GM04503 (cell line): ENCODE data around the gene KMT2C.
"Not testable (repeated sequence)": the region's sequence is repeated elsewhere in the genome, so short reads cannot be mapped to it uniquely, and the experiment has no call there.

Source experiments
- DNase-seq: peaks from one replicate; pipeline ENCODE4 v3.0.0-alpha.2; 2012; ENCODE audit warnings: low read depth

The KMT2C gene

DNA sequence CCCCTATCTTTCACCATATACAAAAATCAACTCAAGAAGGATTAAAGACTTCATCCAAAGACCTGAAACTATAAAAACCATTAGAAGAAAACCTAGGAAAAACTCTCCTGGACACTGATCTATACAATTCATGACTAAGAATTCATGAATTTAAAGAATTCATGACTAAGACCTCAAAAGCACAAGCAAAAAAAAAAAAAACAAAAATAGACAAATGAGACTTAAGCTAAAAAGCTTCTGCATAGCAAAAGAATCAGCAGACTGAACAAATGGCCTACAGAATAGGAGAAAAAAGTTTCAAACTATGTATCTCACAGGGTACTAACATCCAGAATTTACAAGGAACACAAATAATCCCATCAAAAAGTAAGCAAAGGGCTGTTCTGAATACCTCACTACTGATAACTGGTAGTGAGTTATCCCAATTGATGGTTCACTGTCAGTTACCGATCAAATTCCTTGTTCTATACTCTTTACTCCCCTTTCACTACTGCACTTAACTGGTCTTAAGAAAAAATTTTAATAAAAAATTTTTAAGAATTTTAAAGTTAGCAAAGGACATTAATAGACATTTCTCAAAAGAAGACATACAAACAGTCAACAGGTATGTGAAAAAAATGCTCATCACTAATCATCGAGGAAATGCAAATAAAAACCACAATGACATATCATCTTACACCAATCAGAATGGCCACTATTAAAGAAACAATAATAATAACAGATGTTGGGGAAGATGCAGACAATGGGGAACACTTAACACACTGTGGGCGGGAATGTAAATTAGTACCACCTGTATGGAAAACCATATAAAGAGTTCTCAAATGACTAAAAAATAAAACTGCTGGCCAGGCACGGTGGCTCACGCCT is 33.2 kb downstream of the KMT2C start:
- DNase-seq: no peak

DNA sequence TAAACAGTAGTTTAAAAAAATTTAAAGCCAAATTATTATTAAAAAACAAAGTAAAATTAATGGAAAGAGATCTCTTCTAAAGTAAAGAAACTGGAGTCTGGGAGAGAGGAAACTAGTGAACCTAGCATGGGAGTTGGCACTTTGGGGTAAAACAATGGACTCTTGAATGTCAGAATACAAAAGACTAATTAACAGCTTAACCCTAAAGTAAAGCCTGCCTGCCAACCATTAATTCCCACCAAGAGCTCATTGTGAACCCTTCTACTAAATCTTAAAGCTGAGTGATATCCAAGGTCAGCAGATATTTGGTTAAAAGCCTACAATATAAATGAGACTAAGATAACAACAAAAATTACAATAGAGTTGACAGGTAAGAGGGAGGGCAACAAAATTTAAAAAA is 36.5 kb downstream of the KMT2C start:
- no peak for DNase-seq

DNA sequence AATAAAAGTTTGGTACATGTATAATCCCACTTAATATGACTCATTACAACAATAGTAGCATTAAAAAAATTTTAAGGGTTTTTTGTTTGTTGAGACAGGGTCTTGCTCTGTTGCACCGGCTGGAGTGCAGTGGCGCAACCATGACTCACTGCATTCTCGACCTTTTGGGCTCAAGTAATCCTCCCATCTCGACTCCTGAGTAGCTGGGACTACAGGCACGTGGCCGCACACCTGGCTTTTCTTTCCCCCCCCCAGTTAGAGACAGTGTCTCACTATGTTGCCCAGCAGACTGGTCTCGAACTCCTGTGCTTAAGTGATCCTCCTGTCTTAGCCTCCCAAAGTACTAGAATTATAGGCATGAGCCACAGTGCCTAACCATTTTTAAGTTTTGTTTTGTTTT is 40.7 kb downstream of the KMT2C start:
- DNase-seq: no peak

DNA sequence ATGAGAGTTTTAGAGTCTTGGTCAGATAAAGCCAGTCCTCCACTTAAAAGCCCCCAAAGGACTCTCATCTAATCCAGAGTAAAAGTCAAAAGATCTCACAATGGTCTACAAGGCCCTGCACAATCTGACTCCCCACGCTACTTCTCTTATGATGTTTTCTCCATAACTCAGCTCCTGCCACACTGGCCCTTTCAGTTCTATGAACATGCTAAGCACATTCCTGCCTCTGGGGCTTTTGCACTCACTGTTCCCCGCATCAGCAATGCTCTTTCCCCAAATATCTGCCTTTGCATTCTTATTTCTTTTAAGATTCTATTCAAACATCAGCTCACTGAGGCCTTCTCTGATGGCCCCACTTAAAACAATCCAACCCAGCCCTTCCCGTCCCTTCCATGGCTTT is 41.6 kb downstream of the KMT2C start:
- not testable (repeated sequence) for DNase-seq

DNA sequence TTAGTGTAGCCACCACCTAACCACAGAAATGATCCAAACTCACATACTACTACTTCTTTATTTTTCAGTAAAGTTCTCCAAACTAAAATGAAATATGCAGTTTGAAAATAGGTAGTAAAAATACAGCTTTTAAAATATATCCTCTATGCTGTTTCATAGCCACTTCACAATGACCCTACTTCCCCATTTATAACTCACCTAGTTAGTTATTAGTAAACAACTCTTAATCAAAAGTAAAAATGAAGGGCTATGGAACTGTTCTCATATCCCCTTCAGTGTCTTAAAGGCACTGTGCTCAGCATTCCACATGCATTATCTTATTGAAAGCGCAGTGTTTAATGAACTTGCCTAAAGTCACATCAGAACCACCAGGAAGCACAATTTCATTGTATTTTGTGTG is 43.5 kb downstream of the KMT2C start:
- no peak for DNase-seq

DNA sequence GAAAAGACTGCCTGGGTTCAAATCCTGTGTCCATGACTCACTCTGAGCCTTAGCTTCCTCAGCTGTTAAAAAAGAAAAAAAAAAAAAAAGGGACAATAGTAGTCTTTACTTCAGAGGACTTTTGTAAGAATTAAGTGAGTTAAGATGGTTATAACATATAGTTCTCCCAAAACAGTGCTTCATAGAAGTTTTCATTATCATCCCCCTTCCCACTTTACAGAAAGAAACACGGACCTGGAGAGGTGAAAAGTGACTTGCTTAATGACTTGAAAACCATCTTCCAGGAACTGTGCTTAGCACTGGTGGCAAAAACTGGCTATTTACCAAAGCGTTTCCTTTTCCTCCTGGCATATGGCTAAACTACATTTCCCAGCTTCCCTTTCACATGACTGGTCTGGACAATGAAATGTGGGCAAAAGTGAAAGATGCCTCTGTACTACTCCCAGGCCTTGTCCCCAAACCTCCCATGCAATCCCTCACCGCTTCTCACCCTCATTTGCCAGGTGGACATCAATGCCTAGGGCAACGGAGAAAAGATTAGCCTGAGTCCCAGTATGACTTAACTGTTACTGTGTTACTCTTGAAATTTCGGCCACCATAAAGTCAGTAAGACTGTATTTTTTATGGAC is 49.6 kb downstream of the KMT2C start:
- not testable (repeated sequence) for DNase-seq

DNA sequence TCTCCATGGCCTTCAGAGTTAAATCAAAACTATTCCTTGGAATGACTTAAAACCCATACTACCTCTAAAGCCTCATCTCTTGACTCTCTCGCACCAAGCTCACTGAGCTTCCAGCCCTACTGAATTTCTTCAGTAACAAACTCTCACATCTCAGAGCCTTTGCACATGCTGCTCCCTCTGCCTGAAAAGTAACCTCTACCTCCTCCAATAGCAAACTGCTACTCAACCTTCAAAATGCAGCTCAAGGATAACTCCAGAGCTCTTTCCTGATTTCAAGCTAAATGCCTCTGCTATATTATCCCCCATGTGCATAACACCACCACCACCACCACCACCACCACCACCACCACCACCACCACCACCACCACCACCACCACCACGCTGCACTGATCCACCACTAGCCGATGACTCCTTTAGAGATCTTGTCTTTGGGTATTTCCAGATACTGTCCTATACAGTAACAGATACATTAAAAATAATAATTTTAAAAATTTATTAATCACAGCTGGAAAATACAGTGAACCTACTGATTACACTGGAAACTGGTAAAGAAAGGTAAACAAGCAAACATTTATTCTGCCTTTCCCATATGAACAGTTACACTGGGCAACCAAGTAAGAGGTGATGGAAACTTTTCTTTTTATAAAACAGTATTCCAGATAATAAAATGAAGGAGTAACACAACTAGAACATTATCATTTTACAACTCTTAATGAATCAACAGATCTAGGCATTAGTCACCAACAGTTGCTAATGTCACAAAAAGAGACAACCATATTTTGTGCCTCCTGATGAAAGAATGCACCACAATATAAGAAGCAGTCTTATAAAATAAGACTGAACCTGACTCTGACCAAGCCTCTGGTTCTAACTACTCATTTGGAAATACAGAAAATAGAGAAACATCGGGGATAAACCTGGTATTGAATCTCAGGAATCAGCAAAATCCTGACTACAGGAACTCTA is 51.3 kb downstream of the KMT2C start:
- not testable (repeated sequence) for DNase-seq

DNA sequence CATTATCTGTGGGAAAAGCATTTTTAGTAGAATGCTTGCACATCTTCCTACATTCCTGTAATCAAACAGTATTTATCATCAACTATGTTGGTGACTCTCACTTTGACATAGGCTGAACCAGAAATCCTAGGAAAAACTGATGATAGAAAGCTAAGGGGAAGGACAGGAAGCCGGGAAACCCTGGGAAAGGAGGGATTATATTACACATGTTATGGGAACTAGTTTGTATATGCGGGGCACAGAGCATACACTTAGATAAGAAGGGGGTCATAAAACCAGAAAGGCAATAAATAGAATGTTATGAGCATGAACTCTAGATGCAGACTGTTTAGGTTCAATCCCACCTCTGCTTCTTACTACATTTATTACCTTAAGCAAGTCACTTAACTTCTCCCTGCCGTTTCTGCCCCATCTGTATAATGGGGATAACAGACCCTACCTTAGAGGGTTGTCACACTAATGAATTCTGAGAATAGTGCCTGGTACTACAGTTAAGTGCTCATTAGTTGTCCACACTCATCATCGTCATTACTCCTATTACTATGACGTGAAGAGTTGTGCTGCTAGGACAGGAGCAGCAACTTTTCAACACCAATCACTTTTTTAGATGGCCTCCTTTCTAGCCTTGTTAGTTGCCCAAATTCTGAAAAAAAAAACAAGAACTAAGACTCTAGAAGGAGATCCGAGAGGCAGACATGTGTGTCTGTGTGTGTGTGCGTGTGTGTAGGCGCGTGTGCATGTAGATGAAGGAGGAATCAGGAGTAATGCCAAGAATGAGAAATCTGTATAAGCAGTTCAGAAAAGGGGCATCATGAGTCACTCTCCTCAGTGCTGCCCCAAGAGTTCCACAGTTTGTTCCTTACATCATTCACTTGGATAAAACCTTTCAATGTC is 52.2 kb downstream of the KMT2C start:
- peak; percentile 54 for DNase-seq

DNA sequence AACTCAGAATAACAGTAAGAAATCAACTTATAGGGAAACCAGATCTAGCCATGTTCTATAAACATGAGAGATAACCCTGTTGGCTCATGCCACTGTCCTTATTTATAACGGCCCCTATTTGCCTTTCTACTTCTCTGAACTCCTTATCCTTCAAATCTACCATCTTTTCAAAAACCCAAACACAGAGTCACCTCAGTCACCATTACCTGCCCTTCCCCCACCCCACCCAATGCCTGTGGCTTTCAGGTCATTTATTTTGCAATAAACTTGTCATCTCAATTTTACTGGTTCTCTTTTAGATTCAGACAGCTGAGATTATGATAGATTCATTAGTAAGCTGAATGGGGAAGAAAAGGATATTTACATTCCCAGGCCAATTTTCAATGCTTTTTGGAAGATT is 53.6 kb downstream of the KMT2C start:
- no peak for DNase-seq

DNA sequence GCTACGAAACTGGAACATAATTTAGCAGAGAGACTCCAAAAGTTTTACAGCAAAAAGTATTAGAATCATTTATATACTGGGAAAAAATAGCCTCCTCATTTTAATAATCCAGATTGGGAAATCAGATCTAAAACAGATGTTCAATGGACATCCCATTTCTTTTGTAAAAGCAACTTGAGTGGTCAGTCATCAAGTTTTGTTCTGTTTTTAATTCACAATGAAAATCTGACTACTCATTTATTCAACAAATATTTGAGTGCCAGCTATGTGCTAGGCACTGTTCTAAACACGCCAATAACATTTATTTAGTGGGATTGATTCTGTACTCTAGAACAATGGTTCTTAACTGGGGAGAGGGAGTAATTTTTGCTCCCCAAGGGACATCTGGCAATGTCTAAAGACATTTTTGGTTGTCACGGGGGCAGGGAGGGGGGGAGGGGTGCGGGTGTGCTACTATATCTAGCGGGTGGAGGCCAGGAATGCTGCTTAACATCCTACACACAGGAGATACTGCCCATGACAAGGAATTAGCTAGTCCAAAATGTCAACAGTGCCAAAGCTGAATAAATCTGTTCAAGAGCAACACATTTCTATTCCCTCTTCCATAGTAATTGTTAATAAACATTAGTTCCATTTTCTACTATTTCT is 54.7 kb downstream of the KMT2C start:
- DNase-seq: not testable (repeated sequence)

DNA sequence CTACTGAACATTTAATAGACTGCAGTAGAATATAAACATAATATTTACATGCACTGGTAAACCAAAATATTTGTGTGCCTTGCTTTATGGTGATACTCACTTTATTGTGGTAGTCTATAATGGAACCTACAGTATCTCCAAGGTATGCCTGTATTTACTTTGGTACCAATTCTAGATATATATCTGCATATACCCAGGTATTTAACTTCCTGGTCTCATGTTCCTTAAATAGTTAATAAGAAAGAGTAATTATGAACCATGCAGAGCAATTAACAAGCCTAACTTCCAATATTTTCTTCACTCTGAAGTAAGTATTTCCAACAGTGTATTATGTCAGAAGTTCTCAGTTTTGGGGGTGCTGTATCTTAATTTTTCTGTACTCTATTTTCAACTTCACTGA is 57.3 kb downstream of the KMT2C start:
- DNase-seq: not testable (repeated sequence)

DNA sequence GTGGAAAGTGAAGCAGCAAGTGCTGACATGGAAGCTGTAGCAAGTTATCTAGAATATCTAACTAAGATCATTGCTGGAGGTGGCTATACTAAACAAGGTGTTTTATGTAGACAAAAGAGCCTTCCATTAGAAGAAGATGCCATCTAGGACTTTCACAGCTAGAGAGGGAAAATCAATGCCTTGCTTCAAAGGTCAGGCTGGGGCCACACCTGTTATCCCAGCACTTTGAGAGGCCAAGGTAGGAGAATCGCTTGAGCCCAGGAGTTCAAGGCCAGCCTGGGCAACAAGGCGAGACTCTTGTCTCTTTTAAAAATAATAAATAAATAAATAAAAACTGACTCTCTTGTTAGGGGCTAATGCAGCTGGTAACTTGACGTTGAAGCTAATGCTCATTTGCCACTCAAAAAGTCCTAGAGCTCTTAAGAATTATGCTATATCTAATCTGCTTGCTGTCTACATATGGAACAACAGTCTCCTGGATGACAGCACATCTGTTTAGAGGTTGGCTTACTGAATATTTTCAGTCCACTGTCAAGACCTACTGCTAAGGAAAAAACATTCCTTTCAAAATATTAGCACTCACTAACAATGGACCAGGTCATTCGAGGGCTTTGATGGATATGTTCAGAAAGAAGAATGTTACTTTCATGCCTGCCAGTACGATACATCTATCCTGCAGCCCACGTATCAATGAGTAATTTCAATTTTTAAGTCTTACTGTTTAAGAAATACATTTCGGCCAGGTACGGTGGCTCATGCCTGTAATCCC is 58.9 kb downstream of the KMT2C start:
- DNase-seq: not testable (repeated sequence)

DNA sequence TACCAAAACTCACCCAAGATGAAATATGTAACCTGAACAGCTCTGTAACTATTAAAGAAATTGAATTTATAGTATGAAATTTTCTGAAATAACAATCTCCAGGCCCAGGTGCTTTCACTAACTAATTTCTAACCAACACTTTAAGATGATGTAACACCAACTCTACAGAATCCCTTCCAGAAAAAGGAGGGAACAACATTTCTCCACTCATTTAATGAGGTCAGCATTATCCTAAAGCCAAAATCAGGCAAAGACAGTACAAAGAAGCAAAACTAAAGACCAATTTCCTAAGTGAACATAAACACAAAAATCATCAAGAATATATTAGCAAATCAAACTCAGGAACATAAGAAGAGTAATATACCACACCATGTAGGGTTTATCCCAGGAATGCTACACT is 65.5 kb downstream of the KMT2C start:
- no peak for DNase-seq

DNA sequence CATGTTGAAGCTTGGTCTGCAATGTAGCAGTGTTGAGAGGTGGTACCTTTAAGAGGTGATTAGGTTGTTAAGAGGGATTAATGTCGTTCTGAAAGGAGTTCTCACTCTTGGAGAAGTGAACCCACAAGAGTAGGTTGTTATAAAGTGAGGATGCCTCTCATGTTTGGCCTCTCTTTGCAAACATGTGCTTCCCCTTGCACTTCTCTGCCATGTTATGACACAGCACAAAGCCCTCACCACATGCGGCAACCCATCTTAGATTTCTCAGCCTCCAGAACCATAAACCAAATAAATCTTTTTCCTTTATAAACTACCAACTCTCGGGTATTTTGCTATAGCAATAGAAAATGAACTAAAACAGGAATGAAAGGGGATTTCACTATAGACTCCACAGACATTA is 66.3 kb downstream of the KMT2C start:
- DNase-seq: no peak

DNA sequence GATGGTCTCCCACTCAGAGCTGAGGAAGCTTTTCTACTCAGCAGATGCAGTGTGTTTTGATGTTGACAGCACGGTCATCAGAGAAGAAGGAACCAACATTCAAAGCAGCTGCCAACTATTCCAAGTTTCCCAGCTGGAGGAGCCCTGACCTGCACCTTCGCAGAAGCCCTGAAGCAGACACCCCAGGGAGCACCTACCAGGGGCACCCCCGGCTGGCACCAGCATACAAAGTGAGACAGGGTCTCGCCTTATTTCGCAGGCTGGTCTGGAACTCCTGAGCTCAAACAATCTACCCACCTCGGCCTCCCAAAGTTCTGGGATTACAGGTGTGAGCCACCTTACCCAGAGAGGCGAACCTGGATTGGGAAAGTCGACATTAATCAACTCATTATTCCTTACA is 68.6 kb downstream of the KMT2C start:
- no peak for DNase-seq

DNA sequence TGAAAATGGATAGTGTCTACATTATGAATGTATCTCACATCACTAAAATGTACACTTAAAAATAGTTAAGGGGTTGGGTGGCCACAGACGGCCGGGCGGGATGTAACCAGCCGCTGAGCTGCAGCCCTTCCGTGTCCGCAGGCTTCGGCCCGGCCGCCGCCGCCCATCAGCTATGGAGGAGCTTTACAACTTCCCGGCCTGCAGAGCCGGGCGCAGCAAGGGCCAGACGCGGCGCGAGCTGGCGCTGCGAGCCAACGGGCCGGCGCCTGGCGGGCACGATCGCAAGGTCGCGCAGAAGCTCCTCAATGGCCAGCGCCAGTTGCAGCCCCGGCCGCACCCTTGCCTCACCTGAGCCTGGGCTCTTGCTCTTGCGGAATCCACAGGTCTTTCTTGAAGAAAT is 69.1 kb downstream of the KMT2C start:
- no peak for DNase-seq

DNA sequence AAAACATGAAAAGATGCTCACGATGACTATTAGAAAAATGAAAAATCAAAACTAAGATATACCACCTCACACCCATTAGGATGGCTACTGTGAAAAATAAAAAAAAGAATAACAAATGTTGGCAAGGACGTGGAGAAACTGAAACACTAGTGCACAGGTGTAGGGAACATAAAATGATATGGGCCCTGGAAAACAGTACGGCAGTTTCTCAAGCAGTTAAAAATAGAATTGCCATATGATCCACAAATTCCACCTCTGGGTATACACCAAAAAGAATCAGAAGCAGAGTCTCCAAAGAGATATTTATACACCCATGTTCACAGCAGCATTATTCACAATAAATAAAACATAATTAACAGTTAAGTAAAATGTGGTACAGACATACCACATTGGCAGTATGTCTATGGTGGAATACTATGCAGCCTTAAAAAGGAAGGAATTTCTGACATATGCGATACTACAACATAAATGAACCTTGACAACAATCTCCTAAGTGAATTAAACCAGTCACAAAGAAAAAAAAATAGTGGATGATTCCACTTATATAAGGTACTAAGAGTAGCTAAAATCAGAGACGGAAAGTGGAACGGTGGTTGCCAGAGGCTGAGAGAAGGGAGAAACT is 69.7 kb downstream of the KMT2C start:
- no peak for DNase-seq

DNA sequence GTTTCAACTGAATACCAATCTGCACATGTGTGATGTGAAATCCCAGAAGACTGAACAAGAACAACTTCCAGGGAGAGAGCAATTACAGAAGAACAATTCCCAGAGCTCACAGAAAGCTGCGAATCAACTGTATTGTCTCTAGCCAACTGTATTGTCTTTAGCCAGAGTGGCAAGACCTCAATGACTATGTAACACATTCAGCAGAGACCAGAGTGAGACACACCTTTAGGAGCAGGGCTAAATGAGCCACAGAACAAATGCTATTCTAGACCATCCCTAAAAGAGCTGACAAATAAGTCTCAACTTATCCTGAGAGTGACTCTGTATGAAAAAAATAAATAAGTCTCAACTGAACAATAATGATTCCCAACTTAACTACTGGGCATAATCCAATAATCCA is 72.0 kb downstream of the KMT2C start:
- DNase-seq: no peak

DNA sequence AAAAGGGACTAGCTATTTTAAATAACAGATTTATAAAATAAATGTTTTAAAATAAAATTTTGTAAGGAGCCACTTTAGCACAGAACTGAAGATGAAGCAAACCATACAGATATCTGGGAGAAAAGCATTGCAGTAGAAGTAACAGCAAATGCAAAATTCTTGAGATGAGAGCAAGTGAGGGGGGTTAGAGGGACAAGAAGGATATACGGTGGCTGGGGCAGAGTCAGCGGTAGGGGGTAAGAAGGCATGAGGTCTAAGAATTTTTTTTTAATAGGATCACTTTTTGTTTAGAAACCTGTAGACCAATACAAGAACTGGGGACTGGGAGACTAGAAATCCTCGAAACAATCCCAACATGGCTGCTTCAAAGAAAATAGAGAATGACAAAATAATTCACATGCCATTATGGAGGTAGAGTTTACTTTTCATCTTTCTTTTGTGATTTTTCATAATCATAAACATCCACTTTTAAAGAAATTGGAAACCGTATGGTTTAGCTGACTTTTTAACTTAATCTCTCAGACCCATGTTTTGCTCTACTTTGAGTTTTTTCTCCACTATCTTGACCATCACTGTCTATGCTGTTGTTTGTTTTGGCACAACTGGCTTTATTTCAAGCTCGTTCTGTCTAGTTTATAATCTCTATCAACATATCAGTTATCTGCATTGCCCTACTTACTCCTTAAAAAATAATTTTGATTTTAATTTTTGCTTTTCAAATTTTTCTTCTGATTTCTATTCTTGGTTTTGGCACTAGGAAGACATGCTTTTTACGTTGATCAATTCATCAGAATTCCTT is 73.5 kb downstream of the KMT2C start:
- no peak for DNase-seq
